ENCODE data around the gene FZR1.

FZR1 gene

DNA sequence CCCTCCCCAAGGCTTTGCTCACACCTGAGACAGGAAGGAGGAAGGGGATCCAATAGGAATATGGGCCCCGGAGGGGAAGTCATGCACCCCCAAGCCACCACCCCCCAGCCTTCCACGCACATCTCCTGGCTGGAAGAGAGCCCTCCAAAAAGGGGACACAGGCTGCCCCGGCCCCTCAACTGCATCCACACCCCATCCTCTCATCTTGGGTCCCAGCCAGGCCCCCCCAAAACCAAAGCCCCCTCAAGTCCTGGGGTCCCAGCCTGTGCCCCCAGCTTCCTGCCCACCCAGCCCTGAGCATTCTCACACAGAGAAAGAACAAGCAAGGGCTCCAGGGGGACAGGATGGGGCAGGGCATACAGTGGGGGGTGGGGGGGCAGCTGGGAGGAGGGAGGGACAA lies 37.9 kb upstream of the FZR1 start:
- no peak overlapping the region for H3K27ac ChIP-seq
- TF ChIP-seq, protein P1, sequence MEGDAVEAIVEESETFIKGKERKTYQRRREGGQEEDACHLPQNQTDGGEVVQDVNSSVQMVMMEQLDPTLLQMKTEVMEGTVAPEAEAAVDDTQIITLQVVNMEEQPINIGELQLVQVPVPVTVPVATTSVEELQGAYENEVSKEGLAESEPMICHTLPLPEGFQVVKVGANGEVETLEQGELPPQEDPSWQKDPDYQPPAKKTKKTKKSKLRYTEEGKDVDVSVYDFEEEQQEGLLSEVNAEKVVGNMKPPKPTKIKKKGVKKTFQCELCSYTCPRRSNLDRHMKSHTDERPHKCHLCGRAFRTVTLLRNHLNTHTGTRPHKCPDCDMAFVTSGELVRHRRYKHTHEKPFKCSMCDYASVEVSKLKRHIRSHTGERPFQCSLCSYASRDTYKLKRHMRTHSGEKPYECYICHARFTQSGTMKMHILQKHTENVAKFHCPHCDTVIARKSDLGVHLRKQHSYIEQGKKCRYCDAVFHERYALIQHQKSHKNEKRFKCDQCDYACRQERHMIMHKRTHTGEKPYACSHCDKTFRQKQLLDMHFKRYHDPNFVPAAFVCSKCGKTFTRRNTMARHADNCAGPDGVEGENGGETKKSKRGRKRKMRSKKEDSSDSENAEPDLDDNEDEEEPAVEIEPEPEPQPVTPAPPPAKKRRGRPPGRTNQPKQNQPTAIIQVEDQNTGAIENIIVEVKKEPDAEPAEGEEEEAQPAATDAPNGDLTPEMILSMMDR (IDR thresholded peaks at IDR 0.05): no peak

DNA sequence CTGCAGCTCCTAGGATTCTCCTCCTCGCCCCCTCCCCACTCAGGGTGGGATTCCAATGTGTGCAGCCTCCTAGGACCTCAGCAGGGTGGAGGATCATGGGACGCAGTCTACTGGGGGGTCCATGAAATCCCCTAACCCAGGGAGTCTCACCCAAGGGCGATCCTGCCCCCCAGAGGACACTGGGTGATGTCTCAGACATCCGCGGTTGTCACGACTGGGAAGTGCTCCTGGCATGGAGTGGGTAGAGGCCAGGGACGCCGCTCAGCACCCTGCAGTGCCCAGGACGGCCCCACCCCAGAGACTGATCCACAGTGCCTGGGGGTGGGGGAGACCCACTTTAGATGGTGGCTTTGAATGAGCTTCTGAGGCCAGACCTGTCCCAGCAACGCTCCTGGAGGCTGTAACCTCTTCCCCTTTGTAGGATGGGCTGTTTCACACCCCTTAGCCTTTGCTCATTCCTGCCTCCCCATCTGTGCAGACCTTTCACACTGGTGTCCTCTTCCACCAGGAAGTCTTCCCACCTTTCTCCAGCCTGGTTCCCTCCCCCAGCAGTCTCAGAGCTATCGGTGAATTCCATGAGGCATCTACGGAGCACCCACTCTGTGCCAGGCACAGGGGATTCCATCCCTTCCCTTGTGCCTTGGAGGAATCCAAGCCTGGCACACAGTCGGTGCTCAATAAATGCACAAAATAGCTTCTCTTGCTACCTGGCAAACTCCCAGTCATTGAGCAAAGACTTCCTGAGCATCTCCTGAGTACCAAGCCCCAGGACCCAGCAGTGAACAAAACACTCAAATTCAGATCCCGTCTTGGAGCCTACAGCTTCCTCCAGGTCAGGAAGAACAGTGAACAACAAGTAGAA lies 36.2 kb upstream of the FZR1 start:
- TF ChIP-seq, protein P1 (IDR thresholded peaks at IDR 0.05): no peak
- no peak for TF ChIP-seq ZFX (IDR thresholded peaks at IDR 0.05; ENCODE audit: borderline replicate concordance)
- 0 out of 2 replicates have a peak overlapping the region, but pooled peaks have one; percentile 5 for H3K27ac ChIP-seq

DNA sequence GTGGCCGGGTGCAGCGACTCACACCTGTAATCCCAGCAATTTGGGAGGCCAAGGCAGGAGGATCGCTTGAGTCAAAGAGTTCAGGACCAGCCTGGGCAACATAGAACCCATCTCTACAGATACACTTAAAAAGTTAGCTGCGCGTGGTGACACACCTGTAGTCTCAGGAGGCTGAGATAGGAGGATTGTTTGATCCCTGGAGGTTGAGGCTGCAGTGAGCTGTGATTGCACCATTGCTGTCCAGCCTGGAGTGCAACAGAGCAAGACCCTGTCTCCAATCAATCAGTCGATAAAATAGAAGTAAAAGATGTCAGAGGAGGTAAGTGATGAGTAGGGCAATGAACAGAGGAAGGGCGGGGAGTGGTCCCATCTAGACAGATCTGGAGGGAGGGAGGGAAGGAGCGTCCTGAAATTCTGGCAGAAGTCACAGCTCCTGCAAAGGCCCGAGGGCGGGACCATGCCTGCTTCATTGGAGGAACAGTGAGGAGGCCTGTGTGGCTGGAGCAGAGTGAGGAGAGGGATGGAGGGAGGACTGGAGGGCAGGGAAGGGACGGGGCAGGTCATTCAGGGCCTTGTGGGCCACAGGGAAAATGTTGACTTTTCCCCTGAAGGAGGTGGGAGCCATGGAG lies 35.5 kb upstream of the FZR1 start:
- no peak overlapping the region for H3K27ac ChIP-seq
- TF ChIP-seq, protein P1 (IDR thresholded peaks at IDR 0.05): no peak
- no peak for TF ChIP-seq ZFX (IDR thresholded peaks at IDR 0.05; ENCODE audit: borderline replicate concordance)

DNA sequence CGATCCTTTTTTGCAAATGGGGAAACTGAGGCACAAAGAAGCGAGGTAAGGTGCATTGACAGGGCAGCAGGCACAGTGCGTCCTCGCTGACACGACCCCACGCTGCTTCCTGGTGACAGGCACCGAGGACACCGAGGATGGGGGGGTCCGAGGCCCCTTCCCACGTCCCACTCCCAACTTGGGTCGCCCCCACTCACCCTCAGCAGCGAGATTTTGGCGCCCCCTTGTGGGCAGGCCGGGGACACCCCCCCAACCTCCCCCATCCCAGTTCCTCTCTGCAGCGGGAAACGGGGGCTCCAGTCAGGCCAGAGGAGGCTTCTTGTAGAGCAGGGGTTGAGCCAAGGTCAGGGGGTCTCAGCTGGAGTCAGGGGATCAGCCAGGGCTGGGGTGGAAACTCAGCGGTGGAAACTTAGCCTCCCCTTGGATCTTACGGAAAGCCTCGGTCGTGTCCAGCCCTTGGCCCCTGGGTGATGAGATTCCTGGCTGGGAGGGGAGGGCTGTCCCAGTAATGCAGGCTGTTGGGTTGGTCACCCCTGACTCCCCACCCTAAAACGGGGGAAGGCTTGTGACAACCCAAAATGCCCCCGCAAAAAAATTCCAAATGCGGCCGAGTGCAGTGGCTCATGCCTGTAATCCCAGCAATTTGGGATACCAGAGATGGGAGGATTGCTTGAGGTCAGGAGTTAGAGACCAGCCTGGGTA lies 34.0 kb upstream of the FZR1 start:
- no peak for TF ChIP-seq ZFX (IDR thresholded peaks at IDR 0.05; ENCODE audit: borderline replicate concordance)
- TF ChIP-seq, protein P1 (IDR thresholded peaks at IDR 0.05): peak; percentile 93
- H3K27ac ChIP-seq: no peak overlapping the region

DNA sequence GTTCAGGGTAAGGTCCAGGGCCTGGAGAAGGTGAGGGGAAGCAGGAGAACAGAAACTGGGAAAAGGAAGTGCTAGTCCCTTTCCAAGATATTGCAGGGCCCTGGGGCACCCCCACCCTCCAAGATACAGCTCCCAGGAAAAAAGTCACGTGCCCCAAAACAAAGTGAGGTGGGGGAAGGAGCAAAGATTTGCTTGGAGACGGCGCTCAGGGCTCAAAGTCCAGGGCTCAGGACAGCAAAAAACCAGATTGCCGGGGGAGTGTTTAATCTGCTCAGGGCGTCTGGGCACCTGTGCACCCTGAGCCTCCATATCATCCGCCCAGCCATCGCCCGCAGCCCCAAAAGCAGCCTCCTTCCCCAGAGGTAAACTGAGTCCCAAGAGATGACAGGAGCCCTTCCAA lies 32.1 kb upstream of the FZR1 start:
- no peak for TF ChIP-seq ZFX (IDR thresholded peaks at IDR 0.05; ENCODE audit: borderline replicate concordance)
- TF ChIP-seq, protein P1 (IDR thresholded peaks at IDR 0.05): no peak
- H3K27ac ChIP-seq: no peak overlapping the region

DNA sequence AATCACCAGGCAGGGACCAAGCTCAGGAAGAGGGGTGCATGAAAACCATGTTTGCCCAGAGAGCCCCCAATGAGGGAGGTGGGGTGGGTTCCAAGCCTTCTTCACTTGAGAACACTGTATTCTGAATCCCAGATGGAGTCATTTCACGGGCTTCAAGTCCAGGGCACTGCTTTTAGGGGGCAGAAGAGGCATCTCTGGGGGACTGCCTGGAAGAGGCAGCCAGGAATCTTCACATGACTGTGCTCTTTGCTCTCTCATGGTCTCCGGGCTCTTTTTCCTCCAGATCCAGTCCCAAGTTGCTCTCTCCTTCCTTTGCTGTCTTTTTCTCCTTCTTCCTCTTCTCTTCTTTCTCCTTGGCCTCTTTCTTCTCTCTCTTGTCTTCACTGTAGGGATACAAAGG lies 31.5 kb upstream of the FZR1 start:
- TF ChIP-seq, protein P1 (IDR thresholded peaks at IDR 0.05): no peak
- no peak for TF ChIP-seq ZFX (IDR thresholded peaks at IDR 0.05; ENCODE audit: borderline replicate concordance)

More for the DNA sequence above, 31.5 kb upstream of the FZR1 start:
- no peak overlapping the region for H3K27ac ChIP-seq
